ENCODE measurements around the gene EXPH5.
A peak's percentile ranks its signal among the peaks of the same experiment; 100 is the strongest.

Gene EXPH5

GRCh38 chr11:108629274-108629673, 35.7 kb upstream of the EXPH5 start:
- DNase-seq (ENCODE audit: low read depth), result no peak
- TF ChIP-seq CTCF (IDR thresholded peaks at IDR 0.05; ENCODE audit: insufficient read depth, low read depth, low read length, missing control alignments), result no peak
- no peak overlapping the region for H3K4me3 ChIP-seq (ENCODE audit: low read depth, low read length)

- H3K4me3 ChIP-seq (ENCODE audit: low read depth, low read length), result no peak overlapping the region
- TF ChIP-seq CTCF (IDR thresholded peaks at IDR 0.05; ENCODE audit: insufficient read depth, low read depth, low read length, missing control alignments), result no peak
- no peak for DNase-seq (ENCODE audit: low read depth)
Observed at GRCh38 chr11:108628812-108629211, 35.2 kb upstream of the EXPH5 start.

DNA sequence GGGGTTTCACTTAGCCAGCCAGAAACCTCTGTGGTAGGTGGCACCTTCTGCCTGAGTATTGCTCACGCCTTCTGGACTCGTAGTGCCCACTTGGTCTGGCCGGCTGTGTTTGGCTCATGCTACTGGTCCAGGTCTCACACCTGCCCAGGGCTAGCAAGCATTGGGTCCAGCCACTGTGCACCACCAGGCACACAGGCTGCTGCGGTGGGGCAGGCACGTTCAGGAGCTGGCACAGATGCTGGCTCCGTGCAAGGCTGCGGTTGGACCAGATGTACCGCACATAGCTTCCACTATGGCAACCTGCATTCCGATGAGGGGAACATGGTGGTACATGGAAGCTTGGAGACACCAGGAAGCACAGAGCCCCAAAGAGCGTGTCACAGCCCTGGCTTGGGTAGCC, 34.8 kb upstream of the EXPH5 start:
- H3K4me3 ChIP-seq (ENCODE audit: low read depth, low read length), result no peak overlapping the region
- TF ChIP-seq CTCF (IDR thresholded peaks at IDR 0.05; ENCODE audit: insufficient read depth, low read depth, low read length, missing control alignments), result no peak
- no peak for DNase-seq (ENCODE audit: low read depth)

GRCh38 chr11:108624196-108624925, 30.8 kb upstream of the EXPH5 start:
- no peak overlapping the region for H3K4me3 ChIP-seq (ENCODE audit: low read depth, low read length)
- no peak for TF ChIP-seq CTCF (IDR thresholded peaks at IDR 0.05; ENCODE audit: insufficient read depth, low read depth, low read length, missing control alignments)

GRCh38 chr11:108622341-108622740, 28.8 kb upstream of the EXPH5 start:
- no peak for TF ChIP-seq CTCF (IDR thresholded peaks at IDR 0.05; ENCODE audit: insufficient read depth, low read depth, low read length, missing control alignments)
- DNase-seq (ENCODE audit: low read depth), result peak; percentile 48
- no peak overlapping the region for H3K4me3 ChIP-seq (ENCODE audit: low read depth, low read length)

More at GRCh38 chr11:108624196-108624925, 30.8 kb upstream of the EXPH5 start:
- no peak for DNase-seq (ENCODE audit: low read depth)

DNA sequence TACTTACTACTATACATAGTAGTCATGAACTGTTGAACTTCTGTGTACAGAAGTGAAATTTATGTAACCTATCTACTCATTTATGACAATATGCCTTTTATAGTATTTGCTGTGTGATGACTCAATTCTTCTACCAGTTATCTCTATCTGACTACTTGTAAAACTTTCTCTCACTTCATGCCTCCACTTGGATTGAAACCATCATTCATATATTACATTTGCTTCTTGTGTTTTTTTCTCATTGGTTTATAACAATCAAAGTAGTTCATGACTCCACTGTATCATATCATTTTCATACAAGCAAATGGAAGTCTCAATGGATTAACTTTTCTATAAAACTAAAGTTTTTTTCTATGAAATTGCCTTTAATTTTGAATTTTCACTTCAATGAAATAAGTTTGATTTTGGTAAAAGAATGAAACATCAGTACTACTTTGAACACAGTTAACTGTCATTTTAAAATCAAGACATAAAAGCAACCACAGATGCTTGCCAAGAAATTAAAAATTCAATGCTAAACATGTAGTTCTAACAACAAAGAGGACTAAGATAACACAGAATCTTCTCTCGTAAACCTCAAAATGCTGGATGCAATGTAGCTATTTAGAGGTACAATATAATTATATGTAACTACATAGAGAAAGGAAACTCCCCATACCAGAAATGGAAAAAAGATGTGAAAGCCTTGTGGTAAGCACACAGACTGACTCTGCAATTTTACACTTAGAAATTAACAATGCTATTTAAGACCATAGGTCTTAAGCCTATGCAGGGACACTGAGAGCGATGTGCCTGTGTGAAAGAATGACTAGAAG, 27.6 kb upstream of the EXPH5 start:
- peak; percentile 87 for DNase-seq (ENCODE audit: low read depth)
- peak overlapping the region; percentile 26 for H3K4me3 ChIP-seq (ENCODE audit: low read depth, low read length)

More for the DNA sequence above, 27.6 kb upstream of the EXPH5 start:
- no peak for TF ChIP-seq CTCF (IDR thresholded peaks at IDR 0.05; ENCODE audit: insufficient read depth, low read depth, low read length, missing control alignments)

Measured in GM12865 (cell line).